Endodermal cell (in vitro differentiated cells): ENCODE data around the gene ABAT. TPM values are rescaled to one million over a fixed set of nuclear protein-coding genes. Genes with fewer than 3 reads are reported as not detected.

ENCODE experiments used
- DNase-seq: peaks from one replicate; pipeline ENCODE4 v3.0.0-alpha.2; 2017
- H3K27ac ChIP-seq: 2 replicates; pipeline ENCODE4 v1.5.1; 2013; ENCODE audit warnings: mild to moderate bottlenecking, low read depth, low read length, moderate library complexity
- H3K27me3 ChIP-seq: 2 replicates; pipeline ENCODE4 v1.6.1; 2013; ENCODE audit warnings: mild to moderate bottlenecking, low read length, moderate library complexity; ENCODE audit not compliant: insufficient read depth, control insufficient read depth, poor library complexity, severe bottlenecking
- H3K36me3 ChIP-seq: 2 replicates; pipeline ENCODE4 v1.7.0; 2013; ENCODE audit warnings: mild to moderate bottlenecking, low read length, moderate library complexity; ENCODE audit not compliant: control insufficient read depth, insufficient read depth
- H3K4me1 ChIP-seq: one replicate; pipeline ENCODE4 v1.7.0; 2013; ENCODE audit warnings: low read length; ENCODE audit not compliant: control insufficient read depth, insufficient read depth
- H3K4me3 ChIP-seq: 2 replicates; pipeline ENCODE4 v1.5.1; 2013; ENCODE audit warnings: mild to moderate bottlenecking, low read length, moderate library complexity
- H3K9ac ChIP-seq: 2 replicates; pipeline ENCODE4 v1.6.1; 2013; ENCODE audit warnings: mild to moderate bottlenecking, low read length, moderate library complexity; ENCODE audit not compliant: poor library complexity, severe bottlenecking; ENCODE audit errors: extremely low read depth
- H3K9me3 ChIP-seq: 2 replicates; pipeline ENCODE4 v1.6.1; 2013; ENCODE audit warnings: mild to moderate bottlenecking, low read length, moderate library complexity; ENCODE audit not compliant: control insufficient read depth
- H3K27ac Mint-ChIP-seq: 2 replicates; pipeline ENCODE4 v1.8.0; 2020; ENCODE audit warnings: mixed read lengths
- H3K27me3 Mint-ChIP-seq: 2 replicates; pipeline ENCODE4 v1.8.0; 2021; ENCODE audit warnings: mild to moderate bottlenecking, mixed read lengths; ENCODE audit not compliant: insufficient read depth
- H3K36me3 Mint-ChIP-seq: 2 replicates; pipeline ENCODE4 v1.8.0; 2020; ENCODE audit warnings: low read depth, mixed read lengths
- H3K4me1 Mint-ChIP-seq: 2 replicates; pipeline ENCODE4 v1.8.0; 2020; ENCODE audit warnings: mixed read lengths
- H3K4me3 Mint-ChIP-seq: 2 replicates; pipeline ENCODE4 v1.8.0; 2020; ENCODE audit warnings: mild to moderate bottlenecking, moderate library complexity, mixed read lengths
- H3K9me3 Mint-ChIP-seq: 2 replicates; pipeline ENCODE4 v1.8.0; 2020; ENCODE audit warnings: mild to moderate bottlenecking, mixed read lengths
- WGBS, 2 experiments: methylation state at CpG; one replicate each; pipeline versions ENCODE4 v1.1.5 to v1.1.7; 2013; ENCODE audit warnings: missing lambda C conversion rate in 2 of 2, mixed read lengths in 1 of 2; ENCODE audit not compliant: insufficient coverage in 1 of 2, insufficient read length in 1 of 2; 5-methylcytosine and 5-hydroxymethylcytosine counted together
- total RNA-seq, 2 donors: library from RNA; stranded (reverse); fragmentation: NEBNext Ultra II Directional in 1 of 2; extraction: Animal tissue kit (Norgen Biotek cat#: 25700) in 1 of 2; gene quantifications; 2 replicates in 1 of 2; 3 replicates in 1 of 2; pipeline ENCODE4 v1.2.1, GENCODE V29; 2021
- TF ChIP-seq, protein P1 (sequence below): fragments of 200-600 bp; sonication (generic); conservative IDR thresholded peaks from 2 replicates; pipeline ENCODE4 v1.5.0; 2021; ENCODE audit warnings: antibody characterized with exemption, mild to moderate bottlenecking

Gene ABAT
- total RNA-seq, 2 donors from 2014 or later = 9.7 to 13.6 TPM

DNA sequence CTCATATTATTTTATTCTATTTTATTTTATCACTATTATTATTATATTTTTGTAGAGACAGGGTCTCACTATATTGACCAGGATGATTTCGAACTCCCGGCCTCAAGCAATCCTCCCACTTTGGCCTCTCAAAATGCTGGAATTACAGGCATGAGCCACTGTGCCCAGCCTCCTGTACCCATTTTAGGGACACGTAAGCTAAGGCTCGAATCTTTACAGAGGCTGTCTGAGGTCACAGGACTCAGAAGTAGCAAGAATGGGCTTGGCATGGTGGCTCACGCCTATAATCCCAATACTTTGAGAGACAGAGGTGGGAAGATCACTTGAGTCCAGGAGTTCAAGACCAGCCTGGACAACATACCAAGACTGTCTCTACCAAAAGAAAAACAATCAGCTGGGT is 12.7 kb upstream of the ABAT start:
- Mint-ChIP-seq H3K4me1 (peaks cover 9% of the 10 kb centered on the region), H3K36me3 (no peaks in the 10 kb centered on the region), H3K27me3 (peaks cover 13% of the 10 kb centered on the region), H3K9me3 (no peaks in the 10 kb centered on the region), H3K4me3 (no peak overlapping the region), H3K27ac (no peak overlapping the region)
- Histone ChIP-seq H3K27ac (no peak overlapping the region), H3K9me3 (no peaks in the 10 kb centered on the region), H3K4me3 (no peak overlapping the region), H3K9ac (no peak overlapping the region), H3K27me3 (no peaks in the 10 kb centered on the region), H3K36me3 (no peaks in the 10 kb centered on the region), H3K4me1 (no peaks in the 10 kb centered on the region)
- TF ChIP-seq, protein P1, sequence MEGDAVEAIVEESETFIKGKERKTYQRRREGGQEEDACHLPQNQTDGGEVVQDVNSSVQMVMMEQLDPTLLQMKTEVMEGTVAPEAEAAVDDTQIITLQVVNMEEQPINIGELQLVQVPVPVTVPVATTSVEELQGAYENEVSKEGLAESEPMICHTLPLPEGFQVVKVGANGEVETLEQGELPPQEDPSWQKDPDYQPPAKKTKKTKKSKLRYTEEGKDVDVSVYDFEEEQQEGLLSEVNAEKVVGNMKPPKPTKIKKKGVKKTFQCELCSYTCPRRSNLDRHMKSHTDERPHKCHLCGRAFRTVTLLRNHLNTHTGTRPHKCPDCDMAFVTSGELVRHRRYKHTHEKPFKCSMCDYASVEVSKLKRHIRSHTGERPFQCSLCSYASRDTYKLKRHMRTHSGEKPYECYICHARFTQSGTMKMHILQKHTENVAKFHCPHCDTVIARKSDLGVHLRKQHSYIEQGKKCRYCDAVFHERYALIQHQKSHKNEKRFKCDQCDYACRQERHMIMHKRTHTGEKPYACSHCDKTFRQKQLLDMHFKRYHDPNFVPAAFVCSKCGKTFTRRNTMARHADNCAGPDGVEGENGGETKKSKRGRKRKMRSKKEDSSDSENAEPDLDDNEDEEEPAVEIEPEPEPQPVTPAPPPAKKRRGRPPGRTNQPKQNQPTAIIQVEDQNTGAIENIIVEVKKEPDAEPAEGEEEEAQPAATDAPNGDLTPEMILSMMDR = no peak
- no peak for DNase-seq
- 88 to 92% methylated on average over 5 of the region's 5 CpGs for WGBS, 2 experiments

- Histone ChIP-seq H3K4me3 (no peak overlapping the region), H3K27me3 (no peaks in the 10 kb centered on the region), H3K4me1 (no peaks in the 10 kb centered on the region), H3K9ac (no peak overlapping the region), H3K9me3 (no peaks in the 10 kb centered on the region), H3K27ac (no peak overlapping the region), H3K36me3 (no peaks in the 10 kb centered on the region)
- H3K27me3 Mint-ChIP-seq = peaks cover 2% of the 10 kb centered on the region
- no peaks in the 10 kb centered on the region for H3K9me3 Mint-ChIP-seq
- TF ChIP-seq, protein P1 = no peak
- no peaks in the 10 kb centered on the region for H3K36me3 Mint-ChIP-seq
- H3K4me1 Mint-ChIP-seq = peaks cover 4% of the 10 kb centered on the region
- no peak overlapping the region for H3K4me3 Mint-ChIP-seq
- WGBS, 2 experiments = 82 to 87% methylated on average over 5 to 8 of the region's 9 CpGs
- no peak for DNase-seq
- H3K27ac Mint-ChIP-seq = no peak overlapping the region
These were observed 11.0 kb upstream of the ABAT start for GRCh38 chr16:8663192-8664089.

DNA sequence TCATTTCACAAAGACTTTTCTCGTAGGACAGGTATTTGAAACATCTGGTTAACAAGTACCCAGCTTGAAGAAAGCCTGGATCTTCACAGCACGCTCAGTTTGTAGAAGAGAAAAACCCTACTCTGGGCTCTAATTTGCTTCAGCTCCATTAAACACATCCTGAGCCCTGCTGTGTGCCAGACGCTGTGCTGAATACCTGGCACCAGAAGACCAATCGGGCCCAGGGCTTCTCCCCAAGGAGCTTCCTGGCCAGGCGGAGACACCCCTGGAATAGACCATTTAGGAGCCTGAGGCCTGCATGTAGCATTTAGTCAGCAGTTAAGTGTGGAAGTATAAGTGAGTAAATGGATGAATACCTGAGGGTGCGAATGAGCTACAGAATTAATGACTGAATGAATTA is 8.9 kb upstream of the ABAT start:
- TF ChIP-seq, protein P1 = no peak
- Histone ChIP-seq H3K27me3 (no peaks in the 10 kb centered on the region), H3K4me1 (no peaks in the 10 kb centered on the region), H3K36me3 (no peaks in the 10 kb centered on the region), H3K27ac (no peak overlapping the region), H3K9me3 (no peaks in the 10 kb centered on the region), H3K9ac (no peak overlapping the region), H3K4me3 (no peak overlapping the region)
- H3K27me3 Mint-ChIP-seq = peaks cover 6% of the 10 kb centered on the region
- DNase-seq = peak; percentile 84
- no peaks in the 10 kb centered on the region for H3K9me3 Mint-ChIP-seq
- WGBS, 2 experiments = 62 to 66% methylated on average over 6 of the region's 6 CpGs
- H3K27ac Mint-ChIP-seq = no peak overlapping the region
- no peak overlapping the region for H3K4me3 Mint-ChIP-seq
- H3K4me1 Mint-ChIP-seq = peaks cover 4% of the 10 kb centered on the region
- no peaks in the 10 kb centered on the region for H3K36me3 Mint-ChIP-seq
